Kidney (tissue), 14 donors: ENCODE results near the gene ZNF423. TPM values are rescaled to one million over a fixed set of nuclear protein-coding genes. Genes with fewer than 3 reads are reported as not detected.

Source experiments
- DNase-seq, 5 donors: peaks; one replicate each; pipeline ENCODE4 v3.0.0-alpha.2; 2013 to 2020
- FAIRE-seq: peaks from 2 replicates; lab custom pipeline; 2012; peaks lifted over from hg19 to GRCh38; lab: Jason Lieb, UNC
- H3K27ac ChIP-seq, 2 donors: one replicate each; pipeline ENCODE4 v1.7.0; 2013; ENCODE audit warnings: low read depth in 2 of 2, low read length in 2 of 2, inconsistent platforms in 1 of 2
- H3K27me3 ChIP-seq: one replicate; pipeline ENCODE4 v1.7.1; 2013; ENCODE audit warnings: low read length, inconsistent platforms; ENCODE audit not compliant: control insufficient read depth, insufficient read depth
- H3K36me3 ChIP-seq, 3 donors: one replicate each; pipeline versions ENCODE4 v1.7.0 to v1.7.1; 2013; ENCODE audit warnings: low read length in 3 of 3, control low read depth in 1 of 3, inconsistent platforms in 1 of 3; ENCODE audit not compliant: insufficient read depth in 3 of 3, control insufficient read depth in 2 of 3
- H3K4me1 ChIP-seq, 3 donors: one replicate each; pipeline versions ENCODE4 v1.7.0 to v1.7.1; 2013; ENCODE audit warnings: low read length in 3 of 3, inconsistent platforms in 1 of 3, low read depth in 1 of 3; ENCODE audit not compliant: control insufficient read depth in 2 of 3, insufficient read depth in 2 of 3
- H3K4me3 ChIP-seq, 3 donors: one replicate each; pipeline versions ENCODE4 v1.7.0 to v1.8.1; 2013; ENCODE audit warnings: low read length in 3 of 3, control low read depth in 1 of 3, inconsistent platforms in 1 of 3
- H3K9ac ChIP-seq, 3 donors: one replicate each; pipeline versions ENCODE4 v1.7.0 to v1.7.1; 2013; ENCODE audit warnings: low read length in 3 of 3, control low read depth in 1 of 3, inconsistent platforms in 1 of 3
- H3K9me3 ChIP-seq, 3 donors: one replicate each; pipeline versions ENCODE4 v1.7.0 to v1.7.1; 2013; ENCODE audit warnings: low read length in 3 of 3, control low read depth in 1 of 3, inconsistent platforms in 1 of 3; ENCODE audit not compliant: control insufficient read depth in 2 of 3, insufficient read depth in 1 of 3
- CTCF ChIP-seq: IDR thresholded peaks from 3 replicates; pipeline ENCODE4 v1.5.1; 2012; ENCODE audit warnings: mild to moderate bottlenecking, moderate library complexity, borderline replicate concordance; ENCODE audit not compliant: insufficient read depth; ENCODE audit errors: extremely low read depth
- intact Hi-C: fragments of 100-400 bp; cut with DNase I; formaldehyde crosslinking; loops from one replicate; pipeline ENCODE4 v1.11.1; 2022
- polyA plus RNA-seq: library from polyadenylated mRNA; stranded (reverse); fragments of 350-450 nt; fragmentation: Illumina TruSeq; extraction: RNeasy Lipid Tissue Mini Kit (QIAGEN cat#74804); gene quantifications from one replicate; pipeline ENCODE4 v1.2.3, GENCODE V29; 2014; ENCODE audit warnings: low read depth, low replicate concordance; ENCODE audit not compliant: insufficient read depth
- total RNA-seq: library from RNA; stranded (reverse); fragmentation: NEBNext Ultra II Directional; extraction: Animal tissue kit (Norgen Biotek cat#: 25700); gene quantifications from one replicate; pipeline ENCODE4 v1.2.1, GENCODE V29; 2021
- donor health status: control.
- donor health status: control.
- donor health status: control.
- donor health status: control.
- donor health status: control.
- donor health status: DM: yes; HTN: yes; CAD: no.
- donor health status: Normal renal cell carcinoma (clear cell type).

The ZNF423 gene
- total and polyA plus RNA-seq, 2 donors from 2014 or later = 2.0 to 8.4 TPM

GRCh38 chr16:49542946-49543630 lies 312.8 kb downstream of the ZNF423 start:
- Histone ChIP-seq H3K27me3 (no peaks in the 10 kb centered on the region), H3K9ac (no peak overlapping the region), H3K36me3 (no peaks in the 10 kb centered on the region), H3K4me1 (no peaks in the 10 kb centered on the region), H3K27ac (no peak overlapping the region), H3K9me3 (no peaks in the 10 kb centered on the region), H3K4me3 (no peak overlapping the region)
- DNase-seq = no peak
- TF ChIP-seq CTCF = no peak
- FAIRE-seq = no peak
- intact Hi-C loops = no loop called here

- FAIRE-seq = no peak
These were observed 313.5 kb downstream of the ZNF423 start for GRCh38 chr16:49542391-49542891.

GRCh38 chr16:49540836-49541235 lies 315.1 kb downstream of the ZNF423 start:
- Histone ChIP-seq H3K27ac (no peak overlapping the region), H3K4me1 (no peaks in the 10 kb centered on the region), H3K4me3 (no peak overlapping the region), H3K9ac (no peak overlapping the region), H3K36me3 (no peaks in the 10 kb centered on the region), H3K9me3 (no peaks in the 10 kb centered on the region), H3K27me3 (no peaks in the 10 kb centered on the region)
- intact Hi-C loops = no loop called here
- FAIRE-seq (no peak), DNase-seq (no peak)
- no peak for TF ChIP-seq CTCF

More at GRCh38 chr16:49542391-49542891, 313.5 kb downstream of the ZNF423 start:
- H3K9ac ChIP-seq = no peak overlapping the region
- no peak for DNase-seq
- H3K4me1 ChIP-seq = no peaks in the 10 kb centered on the region
- TF ChIP-seq CTCF = no peak
- no peaks in the 10 kb centered on the region for H3K27me3 ChIP-seq
- intact Hi-C loops = no loop called here
- H3K9me3 ChIP-seq = no peaks in the 10 kb centered on the region
- H3K36me3 ChIP-seq = no peaks in the 10 kb centered on the region
- no peak overlapping the region for H3K27ac ChIP-seq
- H3K4me3 ChIP-seq = no peak overlapping the region

GRCh38 chr16:49539758-49540157 lies 316.2 kb downstream of the ZNF423 start:
- no peaks in the 10 kb centered on the region for H3K27me3 ChIP-seq
- no peak for TF ChIP-seq CTCF
- H3K27ac ChIP-seq = no peak overlapping the region
- no peak overlapping the region for H3K9ac ChIP-seq
- H3K36me3 ChIP-seq = no peaks in the 10 kb centered on the region
- H3K4me1 ChIP-seq = no peaks in the 10 kb centered on the region
- DNase-seq = no peak
- intact Hi-C loops = no loop called here
- H3K4me3 ChIP-seq = no peak overlapping the region
- no peak for FAIRE-seq
- no peaks in the 10 kb centered on the region for H3K9me3 ChIP-seq
